DMS153 (cell line): ENCODE data around the gene ECSIT.
"Not testable (repeated sequence)": the region's sequence is repeated elsewhere in the genome, so short reads cannot be mapped to it uniquely, and the experiment has no call there.

Source experiments
- DNase-seq: peaks from one replicate; lab custom pipeline; 2025; lab: John Stamatoyannopoulos, UW

Gene ECSIT

GRCh38 chr19:11475861-11476260 is 53.1 kb downstream of the ECSIT start:
- no peak for DNase-seq

- DNase-seq: not testable (repeated sequence)
These were observed 53.6 kb downstream of the ECSIT start for GRCh38 chr19:11475343-11475742.

GRCh38 chr19:11473725-11474124 is 55.2 kb downstream of the ECSIT start:
- no peak for DNase-seq

- DNase-seq: not testable (repeated sequence)
These were observed 60.6 kb downstream of the ECSIT start for GRCh38 chr19:11468266-11468845.

GRCh38 chr19:11465600-11465999 is 63.3 kb downstream of the ECSIT start:
- DNase-seq: no peak

GRCh38 chr19:11464333-11465265 is 64.3 kb downstream of the ECSIT start:
- no peak for DNase-seq

- DNase-seq: no peak
These were observed 65.5 kb downstream of the ECSIT start for GRCh38 chr19:11463391-11463790.

- no peak for DNase-seq
These were observed 67.5 kb downstream of the ECSIT start for GRCh38 chr19:11461453-11461852.

GRCh38 chr19:11460207-11460606 is 68.7 kb downstream of the ECSIT start:
- no peak for DNase-seq

GRCh38 chr19:11458912-11459311 is 70.0 kb downstream of the ECSIT start:
- DNase-seq: not testable (repeated sequence)

GRCh38 chr19:11458236-11458900 is 70.6 kb downstream of the ECSIT start:
- no peak for DNase-seq

GRCh38 chr19:11457831-11458230 is 71.1 kb downstream of the ECSIT start:
- DNase-seq: no peak

- DNase-seq: no peak
These were observed 71.8 kb downstream of the ECSIT start for GRCh38 chr19:11457115-11457514.

GRCh38 chr19:11456659-11457058 is 72.3 kb downstream of the ECSIT start:
- DNase-seq: no peak
